ENCODE results near the gene TOMM40L.

- TF ChIP-seq, protein P1, sequence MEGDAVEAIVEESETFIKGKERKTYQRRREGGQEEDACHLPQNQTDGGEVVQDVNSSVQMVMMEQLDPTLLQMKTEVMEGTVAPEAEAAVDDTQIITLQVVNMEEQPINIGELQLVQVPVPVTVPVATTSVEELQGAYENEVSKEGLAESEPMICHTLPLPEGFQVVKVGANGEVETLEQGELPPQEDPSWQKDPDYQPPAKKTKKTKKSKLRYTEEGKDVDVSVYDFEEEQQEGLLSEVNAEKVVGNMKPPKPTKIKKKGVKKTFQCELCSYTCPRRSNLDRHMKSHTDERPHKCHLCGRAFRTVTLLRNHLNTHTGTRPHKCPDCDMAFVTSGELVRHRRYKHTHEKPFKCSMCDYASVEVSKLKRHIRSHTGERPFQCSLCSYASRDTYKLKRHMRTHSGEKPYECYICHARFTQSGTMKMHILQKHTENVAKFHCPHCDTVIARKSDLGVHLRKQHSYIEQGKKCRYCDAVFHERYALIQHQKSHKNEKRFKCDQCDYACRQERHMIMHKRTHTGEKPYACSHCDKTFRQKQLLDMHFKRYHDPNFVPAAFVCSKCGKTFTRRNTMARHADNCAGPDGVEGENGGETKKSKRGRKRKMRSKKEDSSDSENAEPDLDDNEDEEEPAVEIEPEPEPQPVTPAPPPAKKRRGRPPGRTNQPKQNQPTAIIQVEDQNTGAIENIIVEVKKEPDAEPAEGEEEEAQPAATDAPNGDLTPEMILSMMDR (IDR thresholded peaks at IDR 0.05; ENCODE audit: low read length): no peak
- no peak for TF ChIP-seq EZH2 (IDR thresholded peaks at IDR 0.05; ENCODE audit: borderline replicate concordance, low read length)
These were observed 49.3 kb upstream of the TOMM40L start for GRCh38 chr1:161176468-161177111.
